Cardiac muscle cell (in vitro differentiated cells and primary cell): Measurements from ENCODE around the gene MEAK7. TPM values are rescaled to one million over a fixed set of nuclear protein-coding genes. Genes with fewer than 3 reads are reported as not detected.

ENCODE experiments used
- DNase-seq, 2 donors: peaks; one replicate each; pipeline versions ENCODE4 v3.0.0 to v3.0.0-alpha.2; 2010 to 2017; ENCODE audit warnings: low read depth in 1 of 2, low spot score in 1 of 2
- H3K27ac ChIP-seq: fragments of 200-600 bp; sonication (generic); 2 replicates; pipeline ENCODE4 v1.5.1; 2016
- H3K27me3 ChIP-seq: fragments of 200-600 bp; sonication (generic); 2 replicates; pipeline ENCODE4 v1.6.0; 2016; ENCODE audit warnings: control low read depth
- H3K36me3 ChIP-seq: fragments of 200-600 bp; sonication (generic); 2 replicates; pipeline ENCODE4 v1.5.1; 2016; ENCODE audit warnings: control low read depth
- H3K4me1 ChIP-seq: fragments of 200-600 bp; sonication (generic); 2 replicates; pipeline ENCODE4 v1.8.1; 2017; ENCODE audit warnings: low read depth, mild to moderate bottlenecking, mixed run types
- H3K4me3 ChIP-seq: fragments of 200-600 bp; sonication (generic); 2 replicates; pipeline ENCODE4 v1.5.1; 2016; ENCODE audit warnings: mild to moderate bottlenecking
- H3K9me3 ChIP-seq: fragments of 200-600 bp; sonication (generic); 2 replicates; pipeline ENCODE4 v1.5.1; 2017; ENCODE audit warnings: low read depth, mild to moderate bottlenecking, control low read depth
- polyA plus RNA-seq: library from polyadenylated mRNA; unstranded; fragments of >200 nt; fragmentation: Nextera tagmentation; extraction: Ambion mirVana; gene quantifications from 2 replicates; pipeline ENCODE4 v1.2.1, GENCODE V29; 2016
- total RNA-seq: library from RNA; depleted of rRNA; stranded (reverse); fragments of >200 nt; gene quantifications from 2 replicates; pipeline ENCODE4 v1.2.3, GENCODE V29; 2016
- TF ChIP-seq, protein P1 (sequence below): IDR thresholded peaks from 2 replicates; pipeline ENCODE4 v1.5.1; 2012; ENCODE audit warnings: low read depth, mild to moderate bottlenecking, low read length

Gene MEAK7
- total and polyA plus RNA-seq, 2 experiments from 2014 or later, result 26.6 to 28.7 TPM

GRCh38 chr16:84479716-84480450 lies 24.6 kb downstream of the MEAK7 start:
- H3K36me3 ChIP-seq, result no peaks in the 10 kb centered on the region
- TF ChIP-seq, protein P1, sequence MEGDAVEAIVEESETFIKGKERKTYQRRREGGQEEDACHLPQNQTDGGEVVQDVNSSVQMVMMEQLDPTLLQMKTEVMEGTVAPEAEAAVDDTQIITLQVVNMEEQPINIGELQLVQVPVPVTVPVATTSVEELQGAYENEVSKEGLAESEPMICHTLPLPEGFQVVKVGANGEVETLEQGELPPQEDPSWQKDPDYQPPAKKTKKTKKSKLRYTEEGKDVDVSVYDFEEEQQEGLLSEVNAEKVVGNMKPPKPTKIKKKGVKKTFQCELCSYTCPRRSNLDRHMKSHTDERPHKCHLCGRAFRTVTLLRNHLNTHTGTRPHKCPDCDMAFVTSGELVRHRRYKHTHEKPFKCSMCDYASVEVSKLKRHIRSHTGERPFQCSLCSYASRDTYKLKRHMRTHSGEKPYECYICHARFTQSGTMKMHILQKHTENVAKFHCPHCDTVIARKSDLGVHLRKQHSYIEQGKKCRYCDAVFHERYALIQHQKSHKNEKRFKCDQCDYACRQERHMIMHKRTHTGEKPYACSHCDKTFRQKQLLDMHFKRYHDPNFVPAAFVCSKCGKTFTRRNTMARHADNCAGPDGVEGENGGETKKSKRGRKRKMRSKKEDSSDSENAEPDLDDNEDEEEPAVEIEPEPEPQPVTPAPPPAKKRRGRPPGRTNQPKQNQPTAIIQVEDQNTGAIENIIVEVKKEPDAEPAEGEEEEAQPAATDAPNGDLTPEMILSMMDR, result no peak
- H3K27ac ChIP-seq, result no peak overlapping the region
- no peak overlapping the region for H3K4me3 ChIP-seq
- H3K27me3 ChIP-seq, result no peaks in the 10 kb centered on the region
- no peaks in the 10 kb centered on the region for H3K4me1 ChIP-seq
- H3K9me3 ChIP-seq, result no peaks in the 10 kb centered on the region
- DNase-seq, result no peak

GRCh38 chr16:84478172-84478947 lies 26.1 kb downstream of the MEAK7 start:
- no peak overlapping the region for H3K27ac ChIP-seq

DNA sequence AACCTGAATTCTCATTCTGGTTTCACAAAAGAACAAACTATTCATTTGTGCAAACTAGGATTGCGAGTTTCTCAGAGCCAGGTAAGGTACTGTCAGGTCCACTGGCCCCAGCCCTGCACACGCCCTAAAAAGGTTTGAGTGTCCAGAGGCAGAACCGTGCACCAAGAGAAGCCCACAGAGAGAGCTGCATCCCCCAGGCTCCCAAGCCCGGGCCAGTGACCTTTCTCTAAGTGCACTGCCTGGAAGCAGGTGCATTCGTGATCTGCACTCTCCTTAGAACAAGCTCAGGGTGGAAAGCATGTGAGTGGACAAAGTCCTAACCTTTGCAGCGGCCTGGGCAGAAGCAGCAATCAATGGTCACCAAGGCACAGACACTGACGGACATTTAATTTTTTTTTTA lies 26.8 kb downstream of the MEAK7 start:
- no peak for DNase-seq
- TF ChIP-seq, protein P1, result no peak
- H3K27ac ChIP-seq, result no peak overlapping the region

More at GRCh38 chr16:84478172-84478947, 26.1 kb downstream of the MEAK7 start:
- no peaks in the 10 kb centered on the region for H3K27me3 ChIP-seq
- no peaks in the 10 kb centered on the region for H3K4me1 ChIP-seq
- H3K36me3 ChIP-seq, result no peaks in the 10 kb centered on the region
- H3K9me3 ChIP-seq, result no peaks in the 10 kb centered on the region
- peak in 1 of 2 donors; percentile 15 for DNase-seq
- TF ChIP-seq, protein P1, result no peak
- no peak overlapping the region for H3K4me3 ChIP-seq

GRCh38 chr16:84476401-84476800 lies 28.1 kb downstream of the MEAK7 start:
- no peaks in the 10 kb centered on the region for H3K36me3 ChIP-seq
- no peaks in the 10 kb centered on the region for H3K9me3 ChIP-seq
- no peaks in the 10 kb centered on the region for H3K4me1 ChIP-seq
- H3K4me3 ChIP-seq, result no peak overlapping the region
- no peaks in the 10 kb centered on the region for H3K27me3 ChIP-seq
- TF ChIP-seq, protein P1, result no peak
- no peak overlapping the region for H3K27ac ChIP-seq
- no peak for DNase-seq

More for the DNA sequence above, 26.8 kb downstream of the MEAK7 start:
- H3K4me3 ChIP-seq, result no peak overlapping the region
- no peaks in the 10 kb centered on the region for H3K36me3 ChIP-seq
- H3K27me3 ChIP-seq, result no peaks in the 10 kb centered on the region
- no peaks in the 10 kb centered on the region for H3K4me1 ChIP-seq
- no peaks in the 10 kb centered on the region for H3K9me3 ChIP-seq

DNA sequence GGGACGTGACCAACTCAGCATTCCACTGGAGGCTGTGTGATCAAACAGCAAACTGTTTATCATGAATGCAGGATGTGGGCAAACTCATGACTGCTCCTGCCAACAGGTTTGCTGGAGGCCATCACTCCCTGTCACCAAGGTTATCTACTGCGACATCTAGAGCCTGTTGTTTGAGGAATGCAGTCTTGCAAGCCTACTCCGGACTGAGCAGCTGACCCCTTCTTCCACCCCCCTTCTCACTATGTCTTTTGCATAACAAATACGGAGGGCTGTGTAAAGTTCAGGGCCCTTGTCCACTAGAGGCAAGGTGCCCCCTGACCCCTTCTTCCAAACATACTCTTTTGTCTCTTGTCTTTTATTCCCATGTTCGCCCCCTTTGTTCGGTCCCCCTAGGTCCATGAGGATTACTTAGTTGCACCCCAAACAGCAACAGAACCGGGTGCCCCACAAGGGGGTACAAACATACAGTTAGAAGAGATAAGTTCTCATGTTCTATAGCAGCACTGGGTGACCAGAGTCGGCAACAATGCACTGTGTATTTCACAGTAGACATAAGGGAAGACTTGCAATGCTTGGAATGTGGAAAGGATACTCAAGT lies 28.7 kb downstream of the MEAK7 start:
- no peaks in the 10 kb centered on the region for H3K36me3 ChIP-seq
- no peak overlapping the region for H3K27ac ChIP-seq
- TF ChIP-seq, protein P1, result no peak
- DNase-seq, result no peak
- no peaks in the 10 kb centered on the region for H3K27me3 ChIP-seq
- H3K9me3 ChIP-seq, result no peaks in the 10 kb centered on the region
- H3K4me3 ChIP-seq, result no peak overlapping the region
- H3K4me1 ChIP-seq, result no peaks in the 10 kb centered on the region
